ENCODE results near the gene TAGLN.

Gene TAGLN

GRCh38 chr11:117230999-117231841 is 32.0 kb downstream of the TAGLN start:
- DNase-seq (ENCODE audit: low read depth in 2 of 2), result no peak

- DNase-seq (ENCODE audit: low read depth in 2 of 2), result peak in 1 of 2 donors; percentile 43
Measured at GRCh38 chr11:117231842-117232091, 32.6 kb downstream of the TAGLN start, which contains the start of gene PCSK7. TSS of gene PCSK7 (minus strand) at chr11:117232073. CDS start at chr11:117229844, 2,229 bp downstream.

- DNase-seq (ENCODE audit: low read depth in 2 of 2), result peak; percentile 66 to 74
Measured at GRCh38 chr11:117232092-117232878, 33.1 kb downstream of the TAGLN start, which contains the start of gene RNF214. TSS of gene RNF214 (plus strand) at chr11:117232671. CDS start at chr11:117234273, 1,602 bp downstream.

GRCh38 chr11:117232911-117233409 is 33.8 kb downstream of the TAGLN start:
- DNase-seq (ENCODE audit: low read depth in 2 of 2), result no peak

GRCh38 chr11:117238221-117238620 is 39.1 kb downstream of the TAGLN start:
- no peak for DNase-seq (ENCODE audit: low read depth in 2 of 2)

GRCh38 chr11:117239295-117239694 is 40.1 kb downstream of the TAGLN start:
- no peak for DNase-seq (ENCODE audit: low read depth in 2 of 2)

GRCh38 chr11:117248341-117248740 is 49.2 kb downstream of the TAGLN start:
- DNase-seq (ENCODE audit: low read depth in 2 of 2), result no peak

- no peak for DNase-seq (ENCODE audit: low read depth in 2 of 2)
Measured at GRCh38 chr11:117249571-117249970, 50.4 kb downstream of the TAGLN start.

GRCh38 chr11:117251506-117251905 is 52.3 kb downstream of the TAGLN start:
- DNase-seq (ENCODE audit: low read depth in 2 of 2), result no peak

- DNase-seq (ENCODE audit: low read depth in 2 of 2), result no peak
Measured at GRCh38 chr11:117255966-117256365, 56.8 kb downstream of the TAGLN start.

GRCh38 chr11:117256573-117256972 is 57.4 kb downstream of the TAGLN start:
- no peak for DNase-seq (ENCODE audit: low read depth in 2 of 2)
